ENCODE measurements around the gene DOCK11. TPM values are rescaled to one million over a fixed set of nuclear protein-coding genes. Genes with fewer than 3 reads are reported as not detected.

Gene DOCK11
- polyA plus RNA-seq, 1 of the 3 experiments (the other 2 are of a cell fraction), result 34.8 TPM

GRCh38 chrX:118498755-118499154 lies 3.1 kb downstream of the DOCK11 start:
- peaks cover 6% of the 10 kb centered on the region; the same call in 1 of the 2 replicates for H3K27me3 ChIP-seq (ENCODE audit: insufficient read depth)
- DNase-seq, result no peak
- H3K9me3 ChIP-seq, result no peaks in the 10 kb centered on the region
- no peak overlapping the region for H3K4me2 ChIP-seq
- H2AFZ ChIP-seq (ENCODE audit: low read depth), result no peak overlapping the region
- TF ChIP-seq POLR2AphosphoS5 (IDR thresholded peaks at IDR 0.05; ENCODE audit: low read depth, low read length) (no peak), USF1 (IDR thresholded peaks at IDR 0.05; ENCODE audit: borderline replicate concordance, low read depth) (no peak), TEAD4 (IDR thresholded peaks at IDR 0.05; ENCODE audit: borderline replicate concordance, insufficient read depth) (no peak), TAF1 (IDR thresholded peaks at IDR 0.05; ENCODE audit: borderline replicate concordance, low read depth, low read length) (no peak), RFX5 (IDR thresholded peaks at IDR 0.05; ENCODE audit: low read length) (no peak), MEF2A (IDR thresholded peaks at IDR 0.05; ENCODE audit: borderline replicate concordance, low read depth) (no peak), RXRA (IDR thresholded peaks at IDR 0.05; ENCODE audit: borderline replicate concordance, low read depth) (no peak), USF2 (IDR thresholded peaks at IDR 0.05; ENCODE audit: borderline replicate concordance, low read depth, low read length) (no peak), RAD21 (IDR thresholded peaks at IDR 0.05; ENCODE audit: low read length) (no peak), EZH2phosphoT487 (IDR thresholded peaks at IDR 0.05; ENCODE audit: borderline replicate concordance, low read depth) (no peak), FOXM1 (IDR thresholded peaks at IDR 0.05; ENCODE audit: low read depth) (no peak), TCF12 (IDR thresholded peaks at IDR 0.05) (no peak), MXI1 (IDR thresholded peaks at IDR 0.05; ENCODE audit: low read depth, low read length) (no peak), MAX (IDR thresholded peaks at IDR 0.05; ENCODE audit: low read depth) (no peak), NFIC (IDR thresholded peaks at IDR 0.05; ENCODE audit: borderline replicate concordance) (no peak)
- no peak overlapping the region; a peak in 1 of 4 replicates for H3K27ac ChIP-seq (ENCODE audit: low read depth in 2 of 2, low read length in 1 of 2)
- ChIA-PET POLR2A (no interaction called here), CTCF (no interaction called here)
- H3K4me3 ChIP-seq (ENCODE audit: low read depth in 2 of 2, low read length in 1 of 2), result peak overlapping the region in 1 of 2 experiments; percentile 59; a peak in 1 of 4 replicates
- no peak overlapping the region for H3K9ac ChIP-seq
- no peaks in the 10 kb centered on the region for H3K36me3 ChIP-seq (replicated peaks in 1 of 2; ENCODE audit: control insufficient read depth in 1 of 2, insufficient read depth in 2 of 2, low read length in 1 of 2)
- no peaks in the 10 kb centered on the region for H3K9me2 ChIP-seq
- H3K4me1 ChIP-seq (ENCODE audit: control insufficient read depth in 1 of 2, insufficient read depth in 2 of 2, low read depth in 1 of 2, low read length in 1 of 2), result peaks cover 0 to 4% of the 10 kb centered on the region in 2 experiments; a peak in 1 of 4 replicates
- H4K20me1 ChIP-seq (ENCODE audit: insufficient read depth), result no peaks in the 10 kb centered on the region; the same call in 1 of the 2 replicates
- H3F3A ChIP-seq (replicated peaks; ENCODE audit: insufficient read depth), result peaks cover 4% of the 10 kb centered on the region
- peaks cover 36% of the 10 kb centered on the region for H3K79me2 ChIP-seq (ENCODE audit: insufficient read depth)
- WGBS (ENCODE audit: low lambda C conversion rate), result 56% methylated on average over 2 of the region's 2 CpGs

- ChIA-PET POLR2A (no interaction called here), CTCF (interaction anchor here (0.9 kb wide), 1 partner anchor 30 kb away, joined by 4 read pairs; no protein-coding TSS in a partner anchor)
- no peaks in the 10 kb centered on the region for H3K9me2 ChIP-seq
- no peak overlapping the region for H3K27ac ChIP-seq (ENCODE audit: low read depth in 2 of 2, low read length in 1 of 2)
- H3K4me1 ChIP-seq (ENCODE audit: control insufficient read depth in 1 of 2, insufficient read depth in 2 of 2, low read depth in 1 of 2, low read length in 1 of 2), result peaks cover 0 to 4% of the 10 kb centered on the region in 2 experiments; a peak in 1 of 4 replicates
- H3K27me3 ChIP-seq (ENCODE audit: insufficient read depth), result peaks cover 4% of the 10 kb centered on the region; the same call in 1 of the 2 replicates
- no peaks in the 10 kb centered on the region for H3K36me3 ChIP-seq (replicated peaks in 1 of 2; ENCODE audit: control insufficient read depth in 1 of 2, insufficient read depth in 2 of 2, low read length in 1 of 2)
- TF ChIP-seq GABPA (IDR thresholded peaks at IDR 0.05; ENCODE audit: low read depth), result no peak
- no peak for TF ChIP-seq NFIC (IDR thresholded peaks at IDR 0.05; ENCODE audit: borderline replicate concordance)
- no peak overlapping the region for H3K9ac ChIP-seq
- no peak overlapping the region for H3K4me2 ChIP-seq
- H3F3A ChIP-seq (replicated peaks; ENCODE audit: insufficient read depth), result peaks cover 4% of the 10 kb centered on the region
- 52% methylated on average over 15 of the region's 15 CpGs for WGBS (ENCODE audit: low lambda C conversion rate)
- H3K79me2 ChIP-seq (ENCODE audit: insufficient read depth), result peaks cover 36% of the 10 kb centered on the region
- H3K9me3 ChIP-seq, result no peaks in the 10 kb centered on the region
- no peak for DNase-seq
- H3K4me3 ChIP-seq (ENCODE audit: low read depth in 2 of 2, low read length in 1 of 2), result peak overlapping the region in 1 of 2 experiments; percentile 59; a peak in 1 of 4 replicates
- H2AFZ ChIP-seq (ENCODE audit: low read depth), result no peak overlapping the region
- no peaks in the 10 kb centered on the region; the same call in 1 of the 2 replicates for H4K20me1 ChIP-seq (ENCODE audit: insufficient read depth)
These were observed 3.7 kb downstream of the DOCK11 start for GRCh38 chrX:118499295-118499694.
